ENCODE measurements around the gene EEF1A1. TPM values are rescaled to one million over a fixed set of nuclear protein-coding genes. Genes with fewer than 3 reads are reported as not detected.
"Not testable (repeated sequence)": the region's sequence is repeated elsewhere in the genome, so short reads cannot be mapped to it uniquely, and the experiment has no call there.

The EEF1A1 gene
- total and polyA plus RNA-seq, 9 donors: 15,578 to 19,769 (median 16,968) TPM

GRCh38 chr6:73509851-73510250, 11.0 kb downstream of the EEF1A1 start:
- whole genome bisulfite sequencing, 3 donors: 67 to 81% (median 73%) methylated on average over 1 of the region's 1 CpG
- no peak overlapping the region for H3K4me3 ChIP-seq
- DNase-seq: no peak
- H3K4me1 ChIP-seq (ENCODE audit: insufficient read depth): no peaks in the 10 kb centered on the region
- no peaks in the 10 kb centered on the region for H3K36me3 ChIP-seq
- no peak for TF ChIP-seq CTCF (IDR thresholded peaks at IDR 0.05)
- TF ChIP-seq POLR2A (IDR thresholded peaks at IDR 0.05): no peak
- TF ChIP-seq EP300 (IDR thresholded peaks at IDR 0.05): no peak
- intact Hi-C loops (cut with DNase I): no loop called here
- H3K9me3 ChIP-seq: no peaks in the 10 kb centered on the region
- no peaks in the 10 kb centered on the region for H3K27me3 ChIP-seq
- H3K27ac ChIP-seq: no peak overlapping the region

- H3K27ac ChIP-seq: no peak overlapping the region
- 55 to 70% (median 62%) methylated on average over 1 of the region's 1 CpG for WGBS, 3 donors
- H3K36me3 ChIP-seq: no peaks in the 10 kb centered on the region
- TF ChIP-seq CTCF (IDR thresholded peaks at IDR 0.05): no peak
- no peak for TF ChIP-seq POLR2A (IDR thresholded peaks at IDR 0.05)
- H3K27me3 ChIP-seq: no peaks in the 10 kb centered on the region
- H3K4me3 ChIP-seq: no peak overlapping the region
- no peaks in the 10 kb centered on the region for H3K9me3 ChIP-seq
- intact Hi-C loops (cut with DNase I): no loop called here
- H3K4me1 ChIP-seq (ENCODE audit: insufficient read depth): no peaks in the 10 kb centered on the region
- no peak for DNase-seq
These were observed 12.1 kb downstream of the EEF1A1 start for GRCh38 chr6:73508776-73509175.

GRCh38 chr6:73506246-73506645, 14.6 kb downstream of the EEF1A1 start:
- no peak overlapping the region for H3K27ac ChIP-seq
- 82 to 85% (median 83%) methylated on average over 6 of the region's 6 CpGs for WGBS, 3 donors
- H3K36me3 ChIP-seq: no peaks in the 10 kb centered on the region
- no peak overlapping the region for H3K4me3 ChIP-seq
- H3K27me3 ChIP-seq: no peaks in the 10 kb centered on the region
- no peaks in the 10 kb centered on the region for H3K4me1 ChIP-seq (ENCODE audit: insufficient read depth)
- no peaks in the 10 kb centered on the region for H3K9me3 ChIP-seq
- no peak for TF ChIP-seq POLR2A (IDR thresholded peaks at IDR 0.05)
- intact Hi-C loops (cut with DNase I): no loop called here
- no peak for DNase-seq

GRCh38 chr6:73505705-73506104, 15.1 kb downstream of the EEF1A1 start:
- H3K9me3 ChIP-seq; H3K36me3 ChIP-seq; H3K27ac ChIP-seq; intact Hi-C loops (cut with DNase I); H3K4me1 ChIP-seq (ENCODE audit: insufficient read depth); DNase-seq; H3K27me3 ChIP-seq; H3K4me3 ChIP-seq: not testable (repeated sequence)
- 95 to 96% (median 95%) methylated on average over 8 of the region's 8 CpGs for WGBS, 3 donors

GRCh38 chr6:73505142-73505541, 15.7 kb downstream of the EEF1A1 start:
- Histone ChIP-seq H3K27ac (no peak overlapping the region), H3K4me3 (no peak overlapping the region), H3K36me3 (no peaks in the 10 kb centered on the region), H3K4me1 (ENCODE audit: insufficient read depth) (no peaks in the 10 kb centered on the region), H3K27me3 (no peaks in the 10 kb centered on the region), H3K9me3 (no peaks in the 10 kb centered on the region)
- no peak for DNase-seq
- intact Hi-C loops (cut with DNase I): no loop called here
- TF ChIP-seq EP300 (IDR thresholded peaks at IDR 0.05): no peak
- no peak for TF ChIP-seq CTCF (IDR thresholded peaks at IDR 0.05)
- no peak for TF ChIP-seq POLR2A (IDR thresholded peaks at IDR 0.05)

- H3K27ac ChIP-seq: no peak overlapping the region
- H3K27me3 ChIP-seq: no peaks in the 10 kb centered on the region
- H3K9me3 ChIP-seq: no peaks in the 10 kb centered on the region
- no peaks in the 10 kb centered on the region for H3K36me3 ChIP-seq
- WGBS, 3 donors: 67 to 80% (median 78%) methylated on average over 2 of the region's 2 CpGs
- intact Hi-C loops (cut with DNase I): no loop called here
- H3K4me3 ChIP-seq: no peak overlapping the region
- TF ChIP-seq EP300 (IDR thresholded peaks at IDR 0.05) (no peak), CTCF (IDR thresholded peaks at IDR 0.05) (no peak), POLR2A (IDR thresholded peaks at IDR 0.05) (no peak)
- no peaks in the 10 kb centered on the region for H3K4me1 ChIP-seq (ENCODE audit: insufficient read depth)
- DNase-seq: no peak
These were observed 16.7 kb downstream of the EEF1A1 start for GRCh38 chr6:73504160-73504559.

Data from ovary (tissue), 9 donors.